Ishikawa (cell line): ENCODE data around the gene SLC39A6.

Source experiments
- CEBPB ChIP-seq: IDR thresholded peaks from 2 replicates; pipeline ENCODE4 v1.6.1; 2012
- CREB1 ChIP-seq: IDR thresholded peaks from 2 replicates; pipeline ENCODE4 v1.6.1; 2012; ENCODE audit warnings: low read depth
- EGR1 ChIP-seq: IDR thresholded peaks from 2 replicates; pipeline ENCODE4 v1.6.1; 2012
- EP300 ChIP-seq: IDR thresholded peaks from 2 replicates; pipeline ENCODE4 v1.6.1; 2012; ENCODE audit warnings: borderline replicate concordance
- FOXM1 ChIP-seq: IDR thresholded peaks from 2 replicates; pipeline ENCODE4 v1.6.1; 2012; ENCODE audit warnings: low read depth, borderline replicate concordance
- MAX ChIP-seq: IDR thresholded peaks from 2 replicates; pipeline ENCODE4 v1.6.1; 2012
- NFIC ChIP-seq: IDR thresholded peaks from 2 replicates; pipeline ENCODE4 v1.6.1; 2012
- RAD21 ChIP-seq: IDR thresholded peaks from 2 replicates; pipeline ENCODE4 v1.6.1; 2012; ENCODE audit warnings: low read depth
- REST ChIP-seq: IDR thresholded peaks from 2 replicates; pipeline ENCODE4 v1.6.1; 2012; ENCODE audit warnings: low read depth, mild to moderate bottlenecking
- TAF1 ChIP-seq: IDR thresholded peaks from 2 replicates; pipeline ENCODE4 v1.6.1; 2012; ENCODE audit warnings: low read depth, mild to moderate bottlenecking
- TCF12 ChIP-seq: IDR thresholded peaks from 2 replicates; pipeline ENCODE4 v1.6.1; 2012; ENCODE audit warnings: low read depth
- TEAD4 ChIP-seq: IDR thresholded peaks from 2 replicates; pipeline ENCODE4 v1.6.1; 2012
- USF1 ChIP-seq: IDR thresholded peaks from 2 replicates; pipeline ENCODE4 v1.6.1; 2012
- YY1 ChIP-seq: IDR thresholded peaks from 2 replicates; pipeline ENCODE4 v1.6.1; 2012; ENCODE audit warnings: low read depth
- ZBTB7A ChIP-seq: IDR thresholded peaks from 2 replicates; pipeline ENCODE4 v1.6.1; 2012; ENCODE audit warnings: low read depth

The SLC39A6 gene

GRCh38 chr18:36114738-36115137 is 14.4 kb downstream of the SLC39A6 start:
- TF ChIP-seq EGR1 (no peak), ZBTB7A (no peak), NFIC (no peak), RAD21 (no peak), CREB1 (no peak), TEAD4 (no peak), TCF12 (no peak), TAF1 (no peak), EP300 (no peak), MAX (no peak), REST (no peak), CEBPB (no peak), YY1 (no peak)

DNA sequence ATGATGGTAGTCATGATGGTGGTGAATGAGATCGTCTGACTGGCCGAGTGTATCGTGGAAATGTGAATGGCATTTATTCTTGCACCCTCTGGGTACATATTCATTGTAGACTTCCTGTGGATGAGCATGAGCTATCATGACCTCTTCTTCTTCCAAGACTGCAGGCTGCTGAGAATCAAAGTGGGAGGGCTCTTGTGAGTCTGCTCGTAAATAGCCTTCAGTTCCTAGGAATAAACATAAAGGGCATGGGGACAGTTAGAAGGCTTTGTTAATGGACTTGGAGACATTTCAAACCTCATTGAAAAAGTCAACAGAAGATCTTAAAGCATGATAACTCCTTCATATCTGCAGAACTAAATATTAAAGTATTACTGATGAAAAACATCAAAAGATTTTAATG is 14.9 kb downstream of the SLC39A6 start:
- TF ChIP-seq MAX (no peak), NFIC (no peak), EP300 (no peak), USF1 (no peak), YY1 (no peak), REST (no peak), TCF12 (no peak), ZBTB7A (no peak), FOXM1 (no peak), CEBPB (no peak), TAF1 (no peak)

GRCh38 chr18:36112302-36112701 is 16.8 kb downstream of the SLC39A6 start:
- TF ChIP-seq EGR1 (no peak), ZBTB7A (no peak), EP300 (no peak), CREB1 (no peak), FOXM1 (no peak), YY1 (no peak), TCF12 (no peak), TAF1 (no peak)

DNA sequence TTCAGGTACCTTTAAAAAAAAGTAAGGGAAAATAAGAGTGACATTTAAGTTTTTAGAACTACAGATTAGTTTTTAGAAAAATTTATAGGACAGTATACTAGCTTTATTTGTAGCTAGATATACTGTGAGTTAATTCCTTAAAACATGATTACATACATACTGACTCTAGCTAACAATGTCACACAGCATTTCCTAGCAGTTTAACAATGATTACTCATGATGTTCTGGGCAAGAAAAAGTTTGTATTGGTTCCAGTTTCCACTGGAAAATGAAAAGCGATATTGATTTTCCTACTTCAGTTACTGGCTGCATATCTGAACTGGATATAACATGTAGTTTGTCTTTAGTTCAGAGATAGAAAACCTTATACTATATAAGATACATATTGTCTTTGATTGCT is 19.4 kb downstream of the SLC39A6 start:
- TF ChIP-seq RAD21 (no peak), REST (no peak), USF1 (no peak), TEAD4 (no peak), EP300 (no peak), FOXM1 (no peak), YY1 (no peak), EGR1 (no peak), CREB1 (no peak), TAF1 (no peak), TCF12 (no peak), MAX (no peak), CEBPB (no peak), NFIC (no peak), ZBTB7A (no peak)

DNA sequence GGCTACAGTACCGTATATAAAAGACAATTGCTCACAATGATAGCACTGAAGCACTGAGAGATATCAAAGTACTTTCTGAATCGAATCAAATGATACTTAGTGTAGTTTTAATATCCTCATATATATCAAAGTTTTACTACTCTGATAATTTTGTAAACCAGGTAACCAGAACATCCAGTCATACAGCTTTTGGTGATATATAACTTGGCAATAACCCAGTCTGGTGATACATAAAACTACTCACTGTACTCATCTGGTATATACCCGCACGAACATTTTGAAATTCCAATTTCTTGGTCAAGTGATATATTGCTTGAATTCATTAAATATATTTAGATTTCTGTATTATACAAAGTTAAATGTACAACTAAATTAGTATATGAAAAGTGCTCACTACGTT is 20.5 kb downstream of the SLC39A6 start:
- TF ChIP-seq ZBTB7A (no peak), CREB1 (no peak), EGR1 (no peak), YY1 (no peak), TAF1 (no peak), TEAD4 (no peak), RAD21 (no peak), EP300 (no peak), CEBPB (no peak), NFIC (no peak), FOXM1 (no peak), REST (no peak), USF1 (no peak), TCF12 (no peak), MAX (no peak)
